Stimulated activated CD4-positive, alpha-beta T cell treated with anti-CD3 and anti-CD28 coated beads, Interleukin-12 subunit alpha, Interleukin-12 subunit beta, amount 100 ng/mL, for 48 hours (primary cell): Measurements from ENCODE around the gene SLC11A2.
A peak's percentile ranks its signal among the peaks of the same experiment; 100 is the strongest.

Source experiments
- DNase-seq, 3 donors: peaks; one replicate each; pipeline ENCODE4 v3.0.0-alpha.2; 2020; ENCODE audit warnings: low read depth in 2 of 3, low spot score in 1 of 3

Gene SLC11A2

GRCh38 chr12:51025836-51026638 lies at the start of gene SLC11A2:
Gene SLC11A2, minus strand, starts transcription at chr12:51026384. Its CDS starts 15,656 bp downstream, at chr12:51010728.
- DNase-seq: peak; percentile 89 to 94 (median 93)

DNA sequence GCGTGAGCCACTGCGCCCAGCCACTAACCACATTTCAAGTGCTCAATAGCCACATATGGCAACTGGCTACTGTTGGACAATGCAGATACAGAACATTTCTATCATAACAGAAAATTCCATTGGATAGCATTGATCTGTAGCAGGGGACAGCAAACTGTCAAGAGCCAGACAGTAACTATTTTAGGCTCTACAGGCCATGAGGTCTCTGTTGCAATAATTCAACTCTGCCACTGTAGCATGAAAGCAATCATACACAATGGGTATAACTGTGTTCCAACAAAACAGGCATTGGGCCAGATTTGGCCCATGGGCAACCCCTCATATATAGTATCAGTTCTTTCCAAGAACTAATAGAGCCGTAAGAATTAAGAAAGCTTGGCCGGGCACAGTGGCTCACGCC lies 49.2 kb upstream of the SLC11A2 start:
- no peak for DNase-seq

DNA sequence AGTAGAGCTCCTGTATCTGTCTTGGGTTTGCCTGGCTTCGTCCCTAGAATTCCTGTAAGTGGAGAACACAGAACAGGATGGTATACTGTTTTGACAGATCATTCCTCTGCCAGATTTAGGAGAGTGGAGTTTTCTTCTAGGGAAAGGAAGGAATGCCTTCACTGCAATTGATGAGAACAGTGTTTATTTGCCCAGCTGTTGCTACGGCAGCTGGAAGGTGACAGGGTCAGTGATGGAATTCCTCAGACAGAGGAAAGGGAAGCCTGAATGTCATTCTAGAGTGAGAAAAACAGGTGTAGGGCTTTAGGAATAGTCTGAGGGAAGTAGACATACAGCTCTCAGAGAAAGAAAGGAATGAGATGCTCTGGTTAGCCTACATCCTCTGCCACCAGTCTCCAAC lies 45.5 kb upstream of the SLC11A2 start:
- DNase-seq: no peak

- DNase-seq: no peak
These were observed 43.8 kb upstream of the SLC11A2 start for GRCh38 chr12:51070004-51070403.

- no peak for DNase-seq
These were observed 41.6 kb upstream of the SLC11A2 start for GRCh38 chr12:51067771-51068170.

DNA sequence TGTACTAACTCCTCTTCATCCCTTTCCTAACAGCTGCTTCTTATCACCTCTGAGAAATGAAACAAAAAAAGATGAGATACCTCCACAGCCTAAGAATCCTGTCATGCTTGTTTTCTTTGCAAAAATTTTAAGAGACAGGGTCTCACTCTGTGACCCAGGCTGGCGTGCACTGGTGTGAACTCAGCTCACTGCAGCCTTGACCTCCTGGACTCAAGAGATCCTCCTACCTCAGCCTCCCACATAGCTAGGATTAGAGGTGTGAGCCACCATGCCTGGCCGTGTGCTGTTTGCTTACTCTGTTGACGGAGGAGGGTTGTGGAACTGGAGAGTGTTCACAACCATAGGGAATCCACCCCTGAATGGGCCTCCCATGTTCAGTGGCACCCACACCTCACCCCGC lies 41.0 kb upstream of the SLC11A2 start:
- DNase-seq: no peak

DNA sequence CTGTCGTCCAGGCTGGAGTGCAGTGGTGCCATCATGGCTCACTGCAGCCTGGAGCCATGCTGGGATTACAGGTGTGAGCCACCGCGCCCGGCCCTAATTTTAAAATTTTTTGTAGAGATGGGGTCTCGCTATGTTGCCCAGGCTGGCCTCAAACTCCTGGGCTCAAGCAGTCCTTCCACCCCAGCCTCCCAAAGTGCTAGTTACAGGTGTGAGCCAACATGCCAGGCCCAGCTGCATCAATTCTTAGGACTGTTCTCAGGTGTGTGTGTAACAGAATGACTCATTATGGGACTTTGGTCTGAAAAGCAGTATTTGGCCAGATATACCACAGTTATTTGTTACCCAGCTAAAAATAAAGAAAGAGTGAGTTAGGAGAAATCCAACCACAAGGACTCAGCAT lies 39.3 kb upstream of the SLC11A2 start:
- no peak for DNase-seq

DNA sequence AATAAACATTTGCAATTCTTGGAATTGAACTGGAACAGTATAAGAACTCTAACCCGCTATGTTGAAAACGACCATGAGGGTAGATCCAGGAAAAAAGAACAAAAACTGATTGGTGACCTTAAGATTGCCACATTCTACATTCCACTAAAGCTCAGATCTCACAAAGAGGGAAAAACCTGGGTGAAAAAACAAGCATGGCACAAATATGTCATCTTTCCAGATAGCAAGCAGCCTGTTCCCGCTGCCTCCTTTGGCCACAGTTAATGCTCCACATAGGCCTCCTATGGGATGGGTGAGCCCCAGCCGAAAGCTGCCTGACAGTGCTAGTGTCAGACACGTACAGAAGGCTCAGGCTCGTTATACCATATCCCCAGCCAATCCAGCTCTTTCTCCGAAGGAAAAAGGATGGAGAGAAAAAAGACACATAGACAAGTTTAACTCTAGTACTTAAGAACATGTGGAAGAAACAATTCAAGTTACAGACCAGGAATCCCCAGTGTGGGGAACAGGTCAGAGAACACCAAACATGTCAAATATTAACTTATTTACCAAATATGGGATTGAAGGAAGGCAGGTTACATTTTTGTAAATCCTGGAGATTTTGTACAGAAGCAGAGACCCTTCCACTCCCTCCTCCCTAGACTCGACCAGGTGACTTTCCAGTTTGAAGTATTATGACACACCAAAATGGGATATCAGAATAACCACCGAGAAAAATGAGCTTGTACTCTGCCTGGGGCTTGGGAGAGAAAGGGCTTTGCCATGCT lies 36.6 kb upstream of the SLC11A2 start:
- no peak for DNase-seq

DNA sequence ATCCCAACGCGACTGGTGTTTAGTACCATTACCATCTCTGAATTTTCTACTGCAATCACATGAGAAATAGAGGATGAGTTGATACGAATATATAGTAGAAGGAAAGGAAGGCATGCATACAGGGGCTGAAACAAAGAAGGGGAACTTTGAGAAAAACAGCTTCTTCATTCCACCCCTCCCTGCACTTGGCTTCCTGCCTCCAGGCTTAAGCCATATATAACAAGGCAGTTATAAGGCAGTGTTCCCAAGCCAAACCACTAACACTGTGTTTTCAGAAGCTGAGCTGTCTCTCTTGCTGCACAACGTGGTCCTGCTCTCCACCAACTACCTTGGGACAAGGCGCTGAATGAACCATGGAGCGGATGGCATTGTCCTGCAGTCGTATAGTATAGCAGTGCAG lies 32.9 kb upstream of the SLC11A2 start:
- DNase-seq: no peak

- no peak for DNase-seq
These were observed 30.1 kb upstream of the SLC11A2 start for GRCh38 chr12:51056242-51056641.

DNA sequence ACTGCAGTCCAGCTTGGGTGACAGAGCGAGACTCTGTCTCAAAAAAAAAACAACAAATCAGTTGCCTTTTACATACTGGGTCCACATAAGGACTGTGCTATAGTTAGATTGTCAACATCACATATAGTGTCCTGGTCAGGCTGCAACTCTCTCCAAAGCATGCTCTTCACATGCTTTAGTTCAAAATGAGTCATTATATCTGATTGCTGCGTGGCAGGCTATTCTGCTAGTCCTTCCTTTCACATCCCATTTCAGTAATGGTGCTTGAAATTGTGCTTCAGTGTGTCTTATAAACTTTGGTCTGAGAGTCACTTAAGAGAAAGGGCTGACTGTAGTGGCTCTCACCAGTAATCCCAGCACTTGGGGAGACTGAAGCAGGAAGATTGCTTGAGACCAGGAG lies 28.9 kb upstream of the SLC11A2 start:
- no peak for DNase-seq

DNA sequence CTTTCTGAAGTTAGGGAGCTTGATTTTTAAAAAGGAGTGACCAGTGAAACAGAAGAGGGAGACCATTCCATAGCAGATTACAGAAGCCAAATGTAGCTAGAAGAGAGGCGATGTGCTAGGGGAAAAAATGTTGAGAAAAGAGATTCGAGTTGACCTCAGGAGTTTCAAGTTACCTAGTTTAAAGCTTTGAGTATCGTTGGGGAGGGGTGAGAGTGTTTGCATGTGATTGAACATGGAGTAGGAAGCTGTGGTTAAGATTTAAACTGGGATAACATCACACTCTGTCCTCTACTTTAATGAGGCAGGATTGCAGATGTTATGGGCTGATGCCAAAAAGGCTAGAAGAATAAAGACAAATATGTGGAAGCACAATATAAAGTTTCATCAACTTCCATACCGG lies 25.6 kb upstream of the SLC11A2 start:
- no peak for DNase-seq

DNA sequence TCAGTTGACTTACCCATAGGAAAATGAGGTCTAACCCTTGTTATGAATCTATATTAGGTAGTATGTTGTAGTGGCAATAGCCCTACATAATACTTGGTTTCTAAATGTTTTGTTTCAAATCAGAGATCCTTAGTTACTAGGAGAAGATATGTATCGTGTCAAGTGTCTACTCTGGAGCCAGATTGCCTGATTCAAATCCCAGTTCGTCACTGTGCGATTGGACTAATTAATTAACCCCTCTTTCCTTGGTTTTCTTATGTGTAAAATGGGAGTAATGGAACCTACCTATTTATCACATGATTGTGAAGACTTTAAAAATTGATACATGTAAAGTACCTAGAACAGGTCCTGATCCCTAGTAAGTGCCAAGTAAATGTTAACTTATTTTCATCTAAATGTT lies 23.3 kb upstream of the SLC11A2 start:
- DNase-seq: no peak

DNA sequence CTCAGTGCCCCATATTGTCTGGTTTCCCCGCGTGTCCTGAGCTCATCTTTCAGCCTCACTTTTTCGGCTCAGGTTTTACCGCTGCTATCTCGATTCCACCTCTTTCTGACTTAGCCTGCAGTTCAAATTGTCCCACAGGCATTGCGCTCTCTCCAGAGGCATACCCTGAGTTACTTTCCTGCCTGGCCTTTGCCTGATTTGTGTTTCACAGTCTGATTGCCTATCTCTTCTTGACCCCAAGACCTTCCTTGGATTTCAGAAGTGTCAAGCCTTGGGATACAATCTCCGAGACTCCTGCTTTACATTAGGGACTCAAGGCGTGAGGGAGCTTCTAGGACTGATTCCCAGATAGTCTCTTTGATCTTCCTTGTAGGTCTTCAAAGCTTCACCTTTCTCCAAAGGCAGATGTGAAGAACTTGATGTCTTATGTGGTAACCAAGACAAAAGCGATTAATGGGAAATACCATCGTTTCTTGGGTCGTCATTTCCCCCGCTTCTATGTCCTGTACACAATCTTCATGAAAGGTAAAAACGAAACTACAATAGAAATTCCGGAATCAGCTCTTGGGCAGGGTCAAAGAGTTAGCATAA lies 22.6 kb upstream of the SLC11A2 start:
- no peak for DNase-seq

DNA sequence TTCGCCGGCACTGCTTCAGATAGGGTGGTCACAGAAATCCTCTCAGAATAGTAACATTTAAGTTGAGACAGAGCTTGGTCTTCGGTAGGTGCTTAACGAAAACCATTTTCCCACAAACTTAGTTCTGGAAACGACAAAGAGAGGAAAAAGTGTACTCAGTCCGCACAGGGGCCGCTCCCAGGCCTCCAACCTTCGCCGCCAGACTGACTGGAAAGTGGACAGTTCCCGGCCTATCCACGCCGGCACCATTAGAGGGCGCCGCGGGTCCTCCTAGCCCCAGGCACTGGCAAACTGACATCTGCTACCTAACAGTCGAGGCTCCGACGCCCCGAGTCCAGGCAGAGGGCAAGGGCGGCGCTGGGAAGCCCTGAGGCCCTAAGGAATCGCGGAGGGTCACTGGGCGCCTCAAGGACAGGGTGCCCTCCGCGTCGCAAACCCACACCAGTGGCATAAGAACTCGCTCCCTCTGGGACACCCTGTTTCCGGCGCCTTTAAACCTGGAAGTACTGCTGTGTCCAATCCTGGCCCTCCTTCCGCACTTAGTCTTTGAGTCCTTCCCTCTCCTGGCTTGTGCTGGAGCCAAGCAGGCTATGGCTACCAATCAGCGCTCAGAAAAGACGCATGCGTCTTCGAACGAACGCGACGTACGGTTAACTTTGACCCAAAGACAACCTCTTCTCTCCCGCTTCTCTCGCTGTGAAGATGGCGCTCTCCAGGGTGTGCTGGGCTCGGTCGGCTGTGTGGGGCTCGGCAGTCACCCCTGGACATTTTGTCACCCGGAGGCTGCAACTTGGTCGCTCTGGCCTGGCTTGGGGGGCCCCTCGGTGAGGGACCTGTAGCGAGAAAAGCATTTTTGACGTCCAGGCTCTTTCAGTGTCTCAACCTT lies 21.7 kb upstream of the SLC11A2 start, which contains the start of gene LETMD1:
TSS of gene LETMD1 (plus strand) at position 673 of the 886 bp plus-strand sequence. CDS start at position 703, 30 bp downstream.
- peak; percentile 80 to 88 (median 82) for DNase-seq

DNA sequence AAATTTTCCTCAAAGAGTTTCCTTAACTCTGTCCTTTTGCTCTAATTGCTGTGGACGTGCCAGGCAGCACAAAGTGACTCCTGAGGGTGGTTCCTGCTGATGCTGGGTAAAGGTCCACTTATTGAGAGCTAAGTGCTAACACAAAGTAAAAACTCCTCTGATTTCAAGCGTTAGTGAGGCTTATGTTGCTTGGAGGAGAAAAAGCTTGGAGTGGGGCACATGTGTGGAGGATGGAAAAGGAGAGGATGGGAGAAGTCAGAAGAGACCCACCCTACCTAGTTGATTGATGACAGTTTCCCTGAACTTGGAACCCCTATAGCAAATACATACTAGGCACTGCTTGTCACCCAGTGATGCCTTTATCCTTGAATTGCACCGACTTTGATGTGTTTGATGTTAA lies 10.1 kb upstream of the SLC11A2 start:
- no peak for DNase-seq

DNA sequence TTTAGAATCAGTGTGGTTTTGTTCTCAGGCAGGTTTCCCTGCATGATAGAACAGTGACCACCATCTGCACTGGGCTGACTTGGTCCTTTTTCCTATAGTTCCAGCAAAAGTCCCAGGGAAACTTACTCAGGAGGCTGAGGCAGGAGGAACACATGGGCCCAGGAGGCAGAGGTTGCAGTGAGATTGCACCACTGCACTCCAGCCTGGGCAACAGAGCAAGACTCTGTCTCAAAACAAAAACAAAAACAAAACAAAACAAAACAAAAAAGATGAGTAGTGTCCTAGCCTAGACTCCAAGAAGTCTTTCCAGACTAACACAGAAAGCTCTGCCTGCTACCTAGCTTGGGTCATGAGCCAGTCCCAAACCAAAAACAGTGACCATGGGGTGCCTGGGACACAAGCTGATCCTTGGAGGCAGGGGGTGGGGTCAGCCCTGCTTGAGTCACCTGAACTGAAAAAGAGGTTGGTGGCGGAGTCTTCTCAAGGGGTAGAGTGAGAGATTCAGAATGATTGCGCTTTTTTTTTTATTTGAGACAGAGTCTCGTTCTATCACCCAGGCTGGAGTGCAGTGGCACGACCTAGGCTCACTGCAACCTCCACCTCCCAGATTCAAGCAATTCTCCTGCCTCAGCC lies 7.4 kb upstream of the SLC11A2 start:
- DNase-seq: no peak

DNA sequence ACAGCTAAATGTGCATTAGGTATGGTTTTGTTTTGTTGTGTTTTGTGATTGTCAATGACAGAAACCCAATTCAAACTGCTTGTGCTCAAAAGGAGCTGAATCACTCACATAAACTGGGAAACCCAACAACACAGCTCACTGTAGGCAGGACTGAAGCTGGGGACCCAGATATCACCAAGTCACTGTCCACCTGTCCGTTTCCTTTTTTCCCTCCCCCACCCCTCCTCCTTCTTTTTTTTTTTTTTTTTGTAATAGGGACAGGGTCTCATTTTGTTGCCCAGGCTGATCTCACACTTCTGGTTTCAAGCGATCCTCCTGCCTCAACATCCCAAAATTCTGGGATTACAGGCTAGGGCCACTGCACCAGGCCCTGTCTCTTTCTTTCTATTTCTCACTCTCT lies 6.9 kb upstream of the SLC11A2 start:
- no peak for DNase-seq

GRCh38 chr12:51028813-51029150 lies 2.6 kb upstream of the SLC11A2 start:
- DNase-seq: no peak

GRCh38 chr12:51028126-51028812 lies 2.1 kb upstream of the SLC11A2 start:
- DNase-seq: no peak
